Measurements from ENCODE around the gene RASSF5. TPM values are rescaled to one million over a fixed set of nuclear protein-coding genes. Genes with fewer than 3 reads are reported as not detected.
A peak's percentile ranks its signal among the peaks of the same experiment; 100 is the strongest.

RASSF5 gene
- total and polyA plus RNA-seq, 12 donors, result 0.90 to 26.0 (median 6.4) TPM

- no peaks in the 10 kb centered on the region for H3K9me3 ChIP-seq
- DNase-seq, result no peak
- H3K27ac ChIP-seq, result no peak overlapping the region
- H3K4me1 ChIP-seq, result peaks cover 8 to 35% (median 25%) of the 10 kb centered on the region in 9 donors
- no peak for ATAC-seq
- no peaks in the 10 kb centered on the region for H3K27me3 ChIP-seq
- TF ChIP-seq CTCF (IDR thresholded peaks at IDR 0.05), result no peak
- 94% methylated on average over 9 of the region's 9 CpGs for WGBS, 2 donors
- intact Hi-C loops (cut with DNase I), result loop anchor here in 6 of 10 donors (5.0 to 10.0 kb wide), 5 partner anchors 44 to 422 kb away; no protein-coding TSS in a partner anchor
- H3K4me3 ChIP-seq, result no peak overlapping the region
- peaks cover 0 to 57% (median 0%) of the 10 kb centered on the region in 9 donors for H3K36me3 ChIP-seq
These were observed 14.1 kb upstream of the RASSF5 start for GRCh38 chr1:206493279-206493678.

GRCh38 chr1:206495011-206495461, 12.3 kb upstream of the RASSF5 start:
- WGBS, 2 donors, result 74 to 80% methylated on average over 6 of the region's 6 CpGs

GRCh38 chr1:206495493-206496046, 11.8 kb upstream of the RASSF5 start:
- Histone ChIP-seq H3K4me3 (no peak overlapping the region), H3K9me3 (no peaks in the 10 kb centered on the region), H3K27ac (peak overlapping the region in 5 of 10 donors; percentile 6 to 61 (median 25)), H3K4me1 (peaks cover 8 to 27% (median 21%) of the 10 kb centered on the region in 9 donors), H3K36me3 (peaks cover 0 to 51% (median 0%) of the 10 kb centered on the region in 9 donors), H3K27me3 (no peaks in the 10 kb centered on the region)
- TF ChIP-seq CTCF (IDR thresholded peaks at IDR 0.05), result no peak
- WGBS, 2 donors, result 63 to 67% methylated on average over 3 of the region's 3 CpGs
- intact Hi-C loops (cut with DNase I), result loop anchor here in 3 of 10 donors (5.0 to 10.0 kb wide), 3 partner anchors 52 to 419 kb away; no protein-coding TSS in a partner anchor
- DNase-seq (no peak), ATAC-seq (peak in 4 of 8 donors; percentile 12 to 30 (median 14))

More at GRCh38 chr1:206495011-206495461, 12.3 kb upstream of the RASSF5 start:
- TF ChIP-seq CTCF (IDR thresholded peaks at IDR 0.05), result no peak
- Histone ChIP-seq H3K4me1 (peaks cover 8 to 32% (median 21%) of the 10 kb centered on the region in 9 donors), H3K9me3 (no peaks in the 10 kb centered on the region), H3K27ac (peak overlapping the region in 3 of 10 donors; percentile 25 to 51 (median 34)), H3K36me3 (peaks cover 0 to 55% (median 0%) of the 10 kb centered on the region in 9 donors), H3K4me3 (no peak overlapping the region), H3K27me3 (no peaks in the 10 kb centered on the region)
- ATAC-seq (peak in 1 of 8 donors; percentile 9), DNase-seq (no peak)
- intact Hi-C loops (cut with DNase I), result loop anchor here in 3 of 10 donors (5.0 to 10.0 kb wide), 3 partner anchors 52 to 420 kb away; no protein-coding TSS in a partner anchor

- peak in 1 of 2 donors; percentile 39 for DNase-seq
- H3K36me3 ChIP-seq, result peaks cover 0 to 44% (median 0%) of the 10 kb centered on the region in 9 donors
- H3K4me3 ChIP-seq, result no peak overlapping the region
- WGBS, 2 donors, result 41 to 45% methylated on average over 6 of the region's 6 CpGs
- peak overlapping the region in 3 of 10 donors; percentile 6 to 51 (median 16) for H3K27ac ChIP-seq
- intact Hi-C loops (cut with DNase I), result loop anchor here in 3 of 10 donors (5.0 to 10.0 kb wide), 3 partner anchors 51 to 419 kb away; no protein-coding TSS in a partner anchor
- TF ChIP-seq CTCF (IDR thresholded peaks at IDR 0.05), result no peak
- peak in 4 of 8 donors; percentile 8 to 27 (median 18) for ATAC-seq
- no peaks in the 10 kb centered on the region for H3K9me3 ChIP-seq
- H3K4me1 ChIP-seq, result peaks cover 8 to 32% (median 26%) of the 10 kb centered on the region in 9 donors
- H3K27me3 ChIP-seq, result no peaks in the 10 kb centered on the region
These were observed 11.1 kb upstream of the RASSF5 start for GRCh38 chr1:206496131-206496793.

Data from heart right ventricle (tissue), 16 donors.